Measurements from ENCODE around the gene IGF2R.
"Not testable (repeated sequence)": the region's sequence is repeated elsewhere in the genome, so short reads cannot be mapped to it uniquely, and the experiment has no call there.

GRCh38 chr6:159967621-159968020, 1.3 kb upstream of the IGF2R start:
- TF ChIP-seq, protein P1, sequence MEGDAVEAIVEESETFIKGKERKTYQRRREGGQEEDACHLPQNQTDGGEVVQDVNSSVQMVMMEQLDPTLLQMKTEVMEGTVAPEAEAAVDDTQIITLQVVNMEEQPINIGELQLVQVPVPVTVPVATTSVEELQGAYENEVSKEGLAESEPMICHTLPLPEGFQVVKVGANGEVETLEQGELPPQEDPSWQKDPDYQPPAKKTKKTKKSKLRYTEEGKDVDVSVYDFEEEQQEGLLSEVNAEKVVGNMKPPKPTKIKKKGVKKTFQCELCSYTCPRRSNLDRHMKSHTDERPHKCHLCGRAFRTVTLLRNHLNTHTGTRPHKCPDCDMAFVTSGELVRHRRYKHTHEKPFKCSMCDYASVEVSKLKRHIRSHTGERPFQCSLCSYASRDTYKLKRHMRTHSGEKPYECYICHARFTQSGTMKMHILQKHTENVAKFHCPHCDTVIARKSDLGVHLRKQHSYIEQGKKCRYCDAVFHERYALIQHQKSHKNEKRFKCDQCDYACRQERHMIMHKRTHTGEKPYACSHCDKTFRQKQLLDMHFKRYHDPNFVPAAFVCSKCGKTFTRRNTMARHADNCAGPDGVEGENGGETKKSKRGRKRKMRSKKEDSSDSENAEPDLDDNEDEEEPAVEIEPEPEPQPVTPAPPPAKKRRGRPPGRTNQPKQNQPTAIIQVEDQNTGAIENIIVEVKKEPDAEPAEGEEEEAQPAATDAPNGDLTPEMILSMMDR (IDR thresholded peaks at IDR 0.05; ENCODE audit: low read depth, low read length): not testable (repeated sequence)
- not testable (repeated sequence) for TF ChIP-seq EZH2phosphoT487 (IDR thresholded peaks at IDR 0.05; ENCODE audit: low read depth)
